Brain microvascular endothelial cell (primary cell): ENCODE results near the gene KIAA1549.

Experiments used
- DNase-seq: peaks from one replicate; pipeline ENCODE4 v3.0.0-alpha.2; 2020
- H3K27ac ChIP-seq: fragments of 250-450 bp; sonication (Bioruptor Pico); 2 replicates; pipeline ENCODE4 v1.5.1; 2020; ENCODE audit warnings: mild to moderate bottlenecking, moderate library complexity
- H3K27me3 ChIP-seq: fragments of 250-450 bp; sonication (Bioruptor Pico); replicated peaks from 2 replicates; pipeline ENCODE4 v1.5.1; 2020; ENCODE audit warnings: mild to moderate bottlenecking
- H3K36me3 ChIP-seq: fragments of 250-450 bp; sonication (Bioruptor Pico); replicated peaks from 2 replicates; pipeline ENCODE4 v1.5.1; 2020; ENCODE audit warnings: mild to moderate bottlenecking
- H3K4me3 ChIP-seq: 2 replicates; pipeline ENCODE4 v1.5.1; 2011; ENCODE audit warnings: low read depth, mild to moderate bottlenecking, control low read depth, low read length, moderate library complexity
- in situ Hi-C: cut with HindIII; loops from 2 replicates; pipeline ENCODE4 v1.10.0; 2017; ENCODE audit warnings: low sequenced_read_pairs, low pct_ligation_motif_present
- TF ChIP-seq, protein P1 (sequence below): IDR thresholded peaks from 2 replicates; pipeline ENCODE4 v1.5.1; 2011; ENCODE audit warnings: low read depth, mild to moderate bottlenecking, moderate library complexity, low read length, control low read depth, inconsistent platforms; ENCODE audit errors: missing control alignments

The KIAA1549 gene

DNA sequence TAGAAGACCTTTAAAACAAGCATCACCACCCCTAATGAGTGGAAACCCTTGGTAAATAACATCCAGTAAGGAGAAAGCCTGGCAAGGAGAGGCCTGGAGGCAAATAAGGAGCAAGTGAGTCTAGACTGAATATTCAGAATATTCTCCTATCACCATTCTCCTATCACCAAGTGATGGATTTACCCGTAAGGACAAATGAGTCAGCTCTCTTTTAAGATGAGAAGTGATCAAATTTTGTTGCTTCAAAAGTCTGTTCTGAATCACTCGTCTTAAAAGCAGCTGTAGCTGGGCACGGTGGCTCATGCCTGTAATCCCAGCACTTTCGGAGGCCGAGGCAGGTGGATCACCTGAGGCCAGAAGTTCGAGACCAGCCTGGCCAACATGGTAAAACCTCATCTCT, 28.4 kb downstream of the KIAA1549 start:
- in situ Hi-C loops: no loop called here
- TF ChIP-seq, protein P1, sequence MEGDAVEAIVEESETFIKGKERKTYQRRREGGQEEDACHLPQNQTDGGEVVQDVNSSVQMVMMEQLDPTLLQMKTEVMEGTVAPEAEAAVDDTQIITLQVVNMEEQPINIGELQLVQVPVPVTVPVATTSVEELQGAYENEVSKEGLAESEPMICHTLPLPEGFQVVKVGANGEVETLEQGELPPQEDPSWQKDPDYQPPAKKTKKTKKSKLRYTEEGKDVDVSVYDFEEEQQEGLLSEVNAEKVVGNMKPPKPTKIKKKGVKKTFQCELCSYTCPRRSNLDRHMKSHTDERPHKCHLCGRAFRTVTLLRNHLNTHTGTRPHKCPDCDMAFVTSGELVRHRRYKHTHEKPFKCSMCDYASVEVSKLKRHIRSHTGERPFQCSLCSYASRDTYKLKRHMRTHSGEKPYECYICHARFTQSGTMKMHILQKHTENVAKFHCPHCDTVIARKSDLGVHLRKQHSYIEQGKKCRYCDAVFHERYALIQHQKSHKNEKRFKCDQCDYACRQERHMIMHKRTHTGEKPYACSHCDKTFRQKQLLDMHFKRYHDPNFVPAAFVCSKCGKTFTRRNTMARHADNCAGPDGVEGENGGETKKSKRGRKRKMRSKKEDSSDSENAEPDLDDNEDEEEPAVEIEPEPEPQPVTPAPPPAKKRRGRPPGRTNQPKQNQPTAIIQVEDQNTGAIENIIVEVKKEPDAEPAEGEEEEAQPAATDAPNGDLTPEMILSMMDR: no peak
- no peaks in the 10 kb centered on the region for H3K27me3 ChIP-seq

DNA sequence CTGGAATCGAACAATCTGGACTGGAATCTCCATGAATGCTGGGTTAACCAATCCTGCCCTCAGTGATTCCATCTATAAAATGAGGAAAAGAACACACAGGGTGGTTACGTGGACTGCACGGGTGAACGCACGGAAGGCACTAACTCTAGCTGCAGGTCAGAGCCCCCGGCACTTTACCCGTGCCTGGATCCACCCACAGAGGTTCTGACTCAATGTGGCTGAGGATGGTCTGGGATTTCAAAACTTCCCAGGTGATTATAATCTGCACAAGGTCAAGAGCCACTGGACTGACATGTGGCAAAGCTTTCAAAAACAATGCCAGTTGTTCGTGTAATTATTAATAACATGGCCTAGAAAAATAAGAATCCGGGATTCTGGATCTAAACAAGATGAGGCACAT, 29.2 kb downstream of the KIAA1549 start:
- in situ Hi-C loops: no loop called here
- TF ChIP-seq, protein P1: no peak

More for the DNA sequence above, 28.4 kb downstream of the KIAA1549 start:
- Histone ChIP-seq H3K27ac (no peak overlapping the region), H3K36me3 (no peaks in the 10 kb centered on the region), H3K4me3 (no peak overlapping the region)
- no peak for DNase-seq

DNA sequence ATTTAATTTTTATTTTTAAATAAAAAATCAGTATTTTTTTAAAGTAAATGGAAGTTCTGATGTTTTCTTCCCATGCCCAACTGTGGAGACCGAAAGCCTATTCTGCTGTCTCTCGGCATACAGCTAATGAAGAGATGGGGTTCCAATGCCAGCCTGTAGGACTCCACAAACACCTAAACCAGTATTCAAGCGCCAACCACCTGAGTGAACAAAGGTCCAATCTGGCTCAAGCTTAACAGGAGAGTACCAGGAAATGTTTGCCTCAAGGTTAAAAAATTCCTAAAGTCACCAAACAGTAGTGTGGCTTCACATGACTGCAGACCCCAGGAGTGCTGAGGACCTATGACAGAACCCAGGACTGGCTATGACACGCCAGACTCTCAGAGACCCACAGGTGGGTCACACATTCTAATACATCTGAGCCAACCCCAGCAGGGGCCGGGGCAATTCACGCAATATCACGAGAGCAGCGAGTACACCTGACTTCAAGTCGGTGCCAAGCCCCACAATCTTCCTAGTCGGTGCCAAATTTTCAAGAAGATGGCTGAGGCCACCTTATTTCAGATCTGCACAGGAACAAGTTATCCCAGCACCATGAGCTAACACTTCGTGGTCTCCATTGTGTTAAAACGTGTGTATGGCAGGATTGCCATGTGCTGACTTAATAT, 31.6 kb downstream of the KIAA1549 start:
- H3K4me3 ChIP-seq: no peak overlapping the region
- no peak for DNase-seq
- no peak overlapping the region for H3K27ac ChIP-seq
- no peaks in the 10 kb centered on the region for H3K36me3 ChIP-seq
- no peaks in the 10 kb centered on the region for H3K27me3 ChIP-seq
- in situ Hi-C loops: no loop called here
- TF ChIP-seq, protein P1: no peak

More for the DNA sequence above, 29.2 kb downstream of the KIAA1549 start:
- H3K36me3 ChIP-seq: no peaks in the 10 kb centered on the region
- H3K27me3 ChIP-seq: no peaks in the 10 kb centered on the region
- no peak overlapping the region for H3K27ac ChIP-seq
- DNase-seq: no peak
- H3K4me3 ChIP-seq: no peak overlapping the region

DNA sequence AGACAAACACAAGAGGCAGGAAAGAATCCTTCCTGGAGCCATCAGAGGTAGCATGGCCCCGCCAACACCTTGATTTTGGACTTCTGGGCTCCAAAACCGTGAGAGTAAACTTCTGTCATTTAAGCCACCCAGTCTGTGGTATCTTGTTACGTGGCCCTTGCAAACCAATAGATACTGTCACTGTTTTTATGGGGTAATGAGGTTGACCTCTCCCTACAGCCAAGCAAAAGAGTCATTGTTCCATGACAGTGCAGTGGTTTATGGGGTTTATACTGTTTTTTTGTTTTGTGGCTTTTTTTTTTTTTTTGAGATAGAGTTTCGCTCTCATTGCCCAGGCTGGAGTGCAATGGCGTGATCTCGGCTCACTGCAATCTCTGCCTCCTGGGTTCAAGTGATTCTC, 32.8 kb downstream of the KIAA1549 start:
- H3K4me3 ChIP-seq: no peak overlapping the region
- in situ Hi-C loops: no loop called here
- no peak for DNase-seq

DNA sequence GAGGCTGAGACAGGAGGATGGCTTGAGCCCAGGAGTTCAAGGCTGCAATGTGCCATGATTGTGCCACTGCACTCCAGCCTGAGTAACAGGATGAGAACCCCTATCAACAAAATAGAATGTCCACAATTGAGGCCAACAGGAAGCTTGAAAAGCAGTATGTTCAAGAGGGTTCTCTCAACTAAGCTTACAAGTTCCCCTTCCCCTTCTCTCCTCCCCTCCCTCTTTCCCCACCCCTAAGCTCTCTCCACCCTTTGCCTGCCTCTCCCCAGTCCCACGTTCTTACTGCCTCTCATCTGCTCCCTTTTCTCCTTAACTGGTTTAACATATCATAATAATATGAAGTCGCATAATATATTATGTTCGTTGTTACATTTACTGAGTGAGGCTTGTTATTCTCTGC, 35.4 kb downstream of the KIAA1549 start:
- Histone ChIP-seq H3K36me3 (no peaks in the 10 kb centered on the region), H3K4me3 (no peak overlapping the region), H3K27me3 (no peaks in the 10 kb centered on the region), H3K27ac (no peak overlapping the region)
- TF ChIP-seq, protein P1: no peak
- no peak for DNase-seq
- in situ Hi-C loops: no loop called here

More for the DNA sequence above, 32.8 kb downstream of the KIAA1549 start:
- H3K27me3 ChIP-seq: no peaks in the 10 kb centered on the region
- TF ChIP-seq, protein P1: no peak
- H3K27ac ChIP-seq: no peak overlapping the region
- no peaks in the 10 kb centered on the region for H3K36me3 ChIP-seq

DNA sequence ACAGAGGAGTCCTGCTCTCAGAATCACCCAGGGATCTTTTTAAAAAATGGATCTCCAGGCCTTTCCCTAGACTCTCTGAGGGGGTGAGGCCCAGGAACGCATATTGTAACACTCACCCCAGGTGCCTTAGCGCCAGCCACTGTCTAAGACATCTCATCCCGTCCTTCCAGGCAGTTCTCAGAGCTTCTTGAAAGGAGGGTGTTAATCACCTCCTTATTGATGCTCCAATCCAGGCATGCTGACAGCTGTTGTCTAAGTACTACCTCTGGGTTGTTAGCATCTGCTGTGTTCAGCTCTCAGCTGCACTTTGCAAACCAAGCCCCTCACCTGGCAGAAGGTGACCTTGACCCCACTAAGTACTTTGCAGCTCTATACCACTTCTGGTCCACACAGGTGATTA, 36.0 kb downstream of the KIAA1549 start:
- TF ChIP-seq, protein P1: no peak
- Histone ChIP-seq H3K27ac (no peak overlapping the region), H3K36me3 (no peaks in the 10 kb centered on the region), H3K4me3 (no peak overlapping the region), H3K27me3 (no peaks in the 10 kb centered on the region)
- no peak for DNase-seq
- in situ Hi-C loops: no loop called here
